K562 (cell line): ENCODE measurements around the gene RSPH9. TPM values are rescaled to one million over a fixed set of nuclear protein-coding genes. Genes with fewer than 3 reads are reported as not detected.

Experiments used
- E2F3 ChIP-seq: fragments of 250-450 bp; sonication (Bioruptor Pico); IDR thresholded peaks from 2 replicates; pipeline ENCODE4 v1.4.0; 2020; ENCODE audit warnings: mild to moderate bottlenecking
- HMG20A ChIP-seq: fragments of 450-650 bp; formaldehyde crosslinking; conservative IDR thresholded peaks from 2 replicates; pipeline ENCODE4 v1.4.0; 2020; ENCODE audit warnings: mild to moderate bottlenecking, mixed read lengths
- NEUROD1 ChIP-seq: fragments of 150-350 bp; IDR thresholded peaks from 2 replicates; pipeline ENCODE4 v1.6.1; 2014; ENCODE audit warnings: borderline replicate concordance, low read length, low read depth; ENCODE audit not compliant: partially characterized antibody
- POLR2AphosphoS5 ChIP-seq: IDR thresholded peaks from 2 replicates; pipeline ENCODE4 v1.6.1; 2011; ENCODE audit warnings: mild to moderate bottlenecking, low read depth, low read length, moderate library complexity; ENCODE audit not compliant: control insufficient read depth, insufficient read depth
- STAG1 ChIP-seq: sonication (generic); formaldehyde crosslinking; IDR thresholded peaks from 2 replicates; pipeline ENCODE4 v1.5.0; 2020; ENCODE audit warnings: missing genetic modification reagents, borderline replicate concordance
- TCF3 ChIP-seq: sonication (generic); formaldehyde crosslinking; IDR thresholded peaks from 2 replicates; pipeline ENCODE4 v1.4.0; 2020; ENCODE audit warnings: mild to moderate bottlenecking, missing genetic modification reagents
- ZNF143 ChIP-seq: sonication (generic); formaldehyde crosslinking; IDR thresholded peaks from 2 replicates; pipeline ENCODE4 v1.9.0; 2022; ENCODE audit warnings: mild to moderate bottlenecking, missing genetic modification reagents
- polyA plus RNA-seq, 8 experiments: library from polyadenylated mRNA; depleted of rRNA in 4 of 8; stranded (reverse) in 5 of 8; unstranded in 3 of 8; fragments of >200 nt; fragmentation: Nextera tagmentation in 2 of 8; fragmentation: Illumina TruSeq in 1 of 8; extraction: Ambion mirVana in 2 of 8; extraction: Trizol in 1 of 8; gene quantifications; 2 replicates each; pipeline versions ENCODE4 v1.2.1 to v1.2.3, GENCODE V29; 2011 to 2014; ENCODE audit warnings: inconsistent platforms in 1 of 8, missing spikeins in 1 of 8
- total RNA-seq, 7 experiments: library from RNA; depleted of rRNA in 6 of 7; stranded (reverse); fragments of >200 nt in 6 of 7; fragmentation: Illumina TruSeq in 2 of 7; extraction: Trizol in 2 of 7; gene quantifications; 2 replicates each; pipeline versions ENCODE4 v1.2.1 to v1.2.3, GENCODE V29; 2011 to 2021; ENCODE audit warnings: low replicate concordance in 1 of 7
- TF ChIP-seq, protein P1 (sequence below), 2 experiments: fragments of 450-650 bp in 1 of 2; IDR thresholded peaks; 2 replicates each; pipeline ENCODE4 v1.6.1; 2011 to 2017; ENCODE audit warnings: low read depth in 2 of 2, antibody characterized with exemption in 1 of 2, borderline replicate concordance in 1 of 2, low read length in 1 of 2, mild to moderate bottlenecking in 1 of 2, mixed read lengths in 1 of 2; ENCODE audit not compliant: control insufficient read depth in 1 of 2
- TF ChIP-seq, protein P2 (sequence below): sonication (generic); formaldehyde crosslinking; IDR thresholded peaks from 2 replicates; pipeline ENCODE4 v1.8.0; 2022; ENCODE audit warnings: mild to moderate bottlenecking, missing genetic modification reagents, borderline replicate concordance

RSPH9 gene
- total and polyA plus RNA-seq, 9 of the 15 experiments (the other 6 are each of a cell fraction or from before 2014, with no cell fraction given) = 0.05 to 0.60 (median 0.39) TPM; not detected in 6

DNA sequence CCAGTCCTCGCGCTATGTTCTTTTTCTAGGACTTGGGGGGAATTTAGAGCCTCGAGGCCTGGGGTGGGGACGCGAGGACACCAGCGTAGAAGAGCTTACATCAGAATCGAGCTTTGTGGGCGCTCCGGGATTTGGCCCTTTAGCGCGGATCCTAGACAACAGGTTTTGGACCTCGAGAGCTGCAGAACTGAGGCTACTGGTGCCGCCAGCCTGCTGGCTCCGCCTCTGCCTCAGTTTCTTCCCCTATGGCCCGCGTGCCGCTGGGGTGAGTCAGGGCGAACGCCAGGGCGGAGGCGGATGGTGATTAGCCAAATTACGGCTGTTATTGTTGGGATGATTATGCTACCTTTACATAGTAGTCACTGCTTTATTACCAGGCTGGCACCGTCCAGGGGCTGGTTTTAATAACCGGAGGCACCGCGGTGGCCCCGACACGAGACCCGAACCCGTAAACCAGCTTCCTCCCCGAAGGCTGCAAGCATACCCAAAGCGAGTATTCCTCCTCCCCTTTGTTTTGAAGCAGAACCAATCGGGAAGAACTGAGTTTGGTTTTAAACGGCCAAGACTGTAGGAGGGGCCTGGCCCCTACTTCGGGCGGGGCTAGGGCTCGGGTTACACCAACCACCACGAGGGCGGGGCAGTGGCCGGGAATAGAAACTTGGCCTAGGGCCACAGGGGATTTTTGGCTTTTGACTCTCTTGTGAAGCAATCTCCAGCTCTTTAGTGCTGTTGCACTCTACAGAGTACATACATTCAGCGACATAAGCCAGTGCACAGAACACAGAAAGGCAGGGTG, 15.1 kb upstream of the RSPH9 start (continued):
- TF ChIP-seq, protein P1, sequence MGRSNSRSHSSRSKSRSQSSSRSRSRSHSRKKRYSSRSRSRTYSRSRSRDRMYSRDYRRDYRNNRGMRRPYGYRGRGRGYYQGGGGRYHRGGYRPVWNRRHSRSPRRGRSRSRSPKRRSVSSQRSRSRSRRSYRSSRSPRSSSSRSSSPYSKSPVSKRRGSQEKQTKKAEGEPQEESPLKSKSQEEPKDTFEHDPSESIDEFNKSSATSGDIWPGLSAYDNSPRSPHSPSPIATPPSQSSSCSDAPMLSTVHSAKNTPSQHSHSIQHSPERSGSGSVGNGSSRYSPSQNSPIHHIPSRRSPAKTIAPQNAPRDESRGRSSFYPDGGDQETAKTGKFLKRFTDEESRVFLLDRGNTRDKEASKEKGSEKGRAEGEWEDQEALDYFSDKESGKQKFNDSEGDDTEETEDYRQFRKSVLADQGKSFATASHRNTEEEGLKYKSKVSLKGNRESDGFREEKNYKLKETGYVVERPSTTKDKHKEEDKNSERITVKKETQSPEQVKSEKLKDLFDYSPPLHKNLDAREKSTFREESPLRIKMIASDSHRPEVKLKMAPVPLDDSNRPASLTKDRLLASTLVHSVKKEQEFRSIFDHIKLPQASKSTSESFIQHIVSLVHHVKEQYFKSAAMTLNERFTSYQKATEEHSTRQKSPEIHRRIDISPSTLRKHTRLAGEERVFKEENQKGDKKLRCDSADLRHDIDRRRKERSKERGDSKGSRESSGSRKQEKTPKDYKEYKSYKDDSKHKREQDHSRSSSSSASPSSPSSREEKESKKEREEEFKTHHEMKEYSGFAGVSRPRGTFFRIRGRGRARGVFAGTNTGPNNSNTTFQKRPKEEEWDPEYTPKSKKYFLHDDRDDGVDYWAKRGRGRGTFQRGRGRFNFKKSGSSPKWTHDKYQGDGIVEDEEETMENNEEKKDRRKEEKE (IDR thresholded peaks at IDR 0.05; ENCODE audit: borderline replicate concordance in 1 of 2, control insufficient read depth in 1 of 2, low read depth in 2 of 2, low read length in 1 of 2) = 0 out of 4 replicates have a peak, but pooled peaks of 1 of the 2 experiments have one; percentile 58
- TF ChIP-seq, protein P2, sequence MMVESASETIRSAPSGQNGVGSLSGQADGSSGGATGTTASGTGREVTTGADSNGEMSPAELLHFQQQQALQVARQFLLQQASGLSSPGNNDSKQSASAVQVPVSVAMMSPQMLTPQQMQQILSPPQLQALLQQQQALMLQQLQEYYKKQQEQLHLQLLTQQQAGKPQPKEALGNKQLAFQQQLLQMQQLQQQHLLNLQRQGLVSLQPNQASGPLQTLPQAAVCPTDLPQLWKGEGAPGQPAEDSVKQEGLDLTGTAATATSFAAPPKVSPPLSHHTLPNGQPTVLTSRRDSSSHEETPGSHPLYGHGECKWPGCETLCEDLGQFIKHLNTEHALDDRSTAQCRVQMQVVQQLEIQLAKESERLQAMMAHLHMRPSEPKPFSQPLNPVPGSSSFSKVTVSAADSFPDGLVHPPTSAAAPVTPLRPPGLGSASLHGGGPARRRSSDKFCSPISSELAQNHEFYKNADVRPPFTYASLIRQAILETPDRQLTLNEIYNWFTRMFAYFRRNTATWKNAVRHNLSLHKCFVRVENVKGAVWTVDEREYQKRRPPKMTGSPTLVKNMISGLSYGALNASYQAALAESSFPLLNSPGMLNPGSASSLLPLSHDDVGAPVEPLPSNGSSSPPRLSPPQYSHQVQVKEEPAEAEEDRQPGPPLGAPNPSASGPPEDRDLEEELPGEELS (CRISPR knock-in tag) = no peak
- TF ChIP-seq POLR2AphosphoS5 (peak; percentile 90), STAG1 (no peak), NEUROD1 (peak; percentile 48), HMG20A (CRISPR knock-in tag) (no peak), ZNF143 (CRISPR knock-in tag) (peak; percentile 63; the same call in 1 of the 2 replicates), E2F3 (CRISPR knock-in tag) (peak; percentile 84), TCF3 (CRISPR knock-in tag) (peak; percentile 50)
